HG03045 (cell line): ENCODE results near the gene SLC2A4.

ENCODE experiments used
- ATAC-seq: cut with Tn5 transposase; IDR thresholded peaks from one replicate; pipeline ENCODE4 v1.9.1; 2021; ENCODE audit warnings: mild to moderate bottlenecking, moderate library complexity; ENCODE audit not compliant: unreplicated experiment

SLC2A4 gene

GRCh38 chr17:7246779-7247178, 34.7 kb upstream of the SLC2A4 start:
- ATAC-seq = no peak

GRCh38 chr17:7248796-7249195, 32.7 kb upstream of the SLC2A4 start:
- ATAC-seq = no peak

DNA sequence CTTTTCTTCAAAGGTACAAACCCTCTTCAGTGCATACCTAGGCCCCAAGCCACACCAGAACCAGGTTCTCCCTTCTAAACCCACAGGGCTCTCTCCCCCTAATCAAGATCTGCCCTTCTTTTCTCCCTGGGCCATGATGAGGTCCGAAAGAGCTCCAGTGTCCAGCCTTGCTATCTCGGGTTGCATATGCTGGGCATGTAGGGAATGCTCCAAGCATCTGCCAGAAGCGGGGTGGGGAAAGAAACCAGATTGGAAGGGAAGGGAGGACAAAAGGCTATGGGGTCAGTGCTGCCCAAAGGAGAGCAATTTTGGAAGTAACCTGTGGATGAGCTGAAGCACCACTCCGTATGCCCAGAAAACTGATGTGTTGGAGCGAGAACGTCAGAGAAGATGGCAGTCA, 32.3 kb upstream of the SLC2A4 start:
- no peak for ATAC-seq

GRCh38 chr17:7249830-7250229, 31.7 kb upstream of the SLC2A4 start:
- no peak for ATAC-seq

- ATAC-seq = peak; percentile 6
Measured at GRCh38 chr17:7250695-7251627, 30.6 kb upstream of the SLC2A4 start.

DNA sequence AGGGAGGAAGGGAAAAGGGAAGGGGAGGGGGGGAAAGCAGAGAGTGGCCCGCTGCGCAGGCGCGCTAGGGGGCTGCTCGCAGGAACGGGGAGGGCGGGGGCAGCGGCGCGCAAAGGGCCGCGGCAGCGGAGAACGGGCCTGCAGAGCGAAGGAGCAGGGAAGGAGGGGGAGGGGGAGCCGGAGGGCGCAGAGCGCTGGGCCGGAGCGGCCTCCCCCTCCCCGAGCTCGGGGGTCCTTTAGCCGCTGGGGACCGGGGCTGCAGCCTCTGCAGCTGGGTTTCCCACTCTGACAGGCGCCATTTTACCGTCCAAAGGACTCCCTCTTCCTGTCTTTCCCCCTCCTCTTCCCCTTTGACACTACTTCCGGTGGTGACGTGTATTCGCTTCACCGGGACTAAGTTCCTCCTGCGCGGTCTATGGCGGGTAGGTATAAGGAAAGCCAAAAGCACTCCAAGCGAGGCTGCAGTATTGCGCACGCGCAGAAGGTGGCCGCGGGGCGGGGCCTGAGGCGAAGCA, 29.8 kb upstream of the SLC2A4 start, which contains the start of gene CTDNEP1:
Gene CTDNEP1, minus strand, starts transcription at position 74 of the 515 bp plus-strand sequence. CDS start 438 bp downstream, outside the sequence.
- ATAC-seq = peak; percentile 77

DNA sequence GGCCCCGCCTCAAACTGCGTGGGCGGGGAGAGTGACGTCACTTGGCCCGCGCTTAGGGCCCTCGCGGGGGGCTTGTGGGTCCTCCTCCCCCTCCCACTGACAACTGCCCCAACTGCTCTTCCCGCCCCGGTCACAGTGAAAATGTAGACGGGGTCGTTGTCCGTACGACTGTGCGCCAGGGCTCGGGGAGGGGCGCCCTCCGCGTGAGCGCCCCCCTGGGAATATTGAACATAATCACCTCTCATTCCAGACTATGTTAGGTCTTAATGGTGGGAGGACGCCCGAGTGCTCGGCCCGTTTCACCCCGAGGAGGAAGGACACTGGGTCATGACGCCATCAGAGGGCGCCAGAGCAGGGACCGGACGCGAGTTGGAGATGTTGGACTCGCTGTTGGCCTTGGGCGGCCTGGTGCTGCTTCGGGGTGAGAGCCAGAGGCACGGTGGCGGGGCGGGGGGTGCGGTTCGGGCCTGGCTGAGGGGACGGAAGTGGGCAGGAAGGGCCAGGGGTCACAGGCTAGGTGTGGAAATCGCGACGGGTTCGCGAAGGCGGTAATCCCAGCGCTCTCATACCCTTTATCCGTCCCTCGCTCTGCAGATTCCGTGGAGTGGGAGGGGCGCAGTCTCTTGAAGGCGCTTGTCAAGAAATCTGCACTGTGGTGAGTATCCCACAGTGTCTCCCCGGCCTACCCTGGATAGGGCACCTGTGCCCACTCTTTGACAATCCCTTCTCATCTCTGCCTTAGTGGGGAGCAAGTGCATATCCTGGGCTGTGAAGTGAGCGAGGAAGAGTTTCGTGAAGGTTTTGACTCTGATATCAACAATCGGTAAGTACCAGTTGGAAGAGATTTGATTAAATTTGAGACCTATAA, 29.1 kb upstream of the SLC2A4 start, which contains the start of gene ELP5:
Gene ELP5, plus strand, starts transcription at position 40 of the 868 bp plus-strand sequence. Its CDS starts 336 bp downstream, at position 376.
- peak; percentile 52 for ATAC-seq

- ATAC-seq = no peak
Measured at GRCh38 chr17:7253082-7253481, 28.4 kb upstream of the SLC2A4 start.

- ATAC-seq = no peak
Measured at GRCh38 chr17:7254511-7254910, 27.0 kb upstream of the SLC2A4 start.

DNA sequence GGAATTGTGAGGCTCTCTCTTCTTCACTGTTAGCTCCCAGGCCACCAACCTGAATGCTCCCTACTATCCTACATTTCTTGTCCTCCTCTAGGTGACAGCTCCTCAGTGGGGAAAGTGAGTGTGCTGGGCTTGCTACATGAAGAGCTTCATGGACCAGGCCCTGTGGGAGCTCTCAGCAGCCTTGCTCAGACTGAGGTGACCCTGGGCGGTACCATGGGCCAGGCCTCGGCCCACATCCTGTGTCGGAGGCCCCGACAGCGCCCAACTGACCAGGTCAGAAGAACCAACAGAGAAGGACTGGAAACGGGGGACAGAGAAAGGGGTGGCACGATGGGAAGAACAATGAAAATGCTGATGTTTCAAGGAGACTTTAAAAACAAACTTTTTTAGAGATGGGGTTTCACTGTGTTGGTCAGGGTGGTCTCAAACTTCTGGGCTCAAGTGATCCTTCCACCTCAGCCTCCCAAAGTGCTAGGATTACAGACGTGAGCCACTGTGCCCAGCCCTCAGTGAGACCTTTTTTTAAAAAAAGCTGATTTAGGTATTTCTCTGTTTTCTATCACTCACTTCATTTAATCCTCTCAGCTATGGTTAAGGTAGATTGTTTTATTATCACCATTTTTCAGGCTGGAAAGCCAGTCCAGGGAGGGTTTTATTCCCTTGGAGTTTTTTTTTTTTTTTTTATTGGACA, 24.6 kb upstream of the SLC2A4 start:
- ATAC-seq = no peak

- no peak for ATAC-seq
Measured at GRCh38 chr17:7258731-7259554, 22.6 kb upstream of the SLC2A4 start.

GRCh38 chr17:7259555-7259889, 22.0 kb upstream of the SLC2A4 start:
- no peak for ATAC-seq

DNA sequence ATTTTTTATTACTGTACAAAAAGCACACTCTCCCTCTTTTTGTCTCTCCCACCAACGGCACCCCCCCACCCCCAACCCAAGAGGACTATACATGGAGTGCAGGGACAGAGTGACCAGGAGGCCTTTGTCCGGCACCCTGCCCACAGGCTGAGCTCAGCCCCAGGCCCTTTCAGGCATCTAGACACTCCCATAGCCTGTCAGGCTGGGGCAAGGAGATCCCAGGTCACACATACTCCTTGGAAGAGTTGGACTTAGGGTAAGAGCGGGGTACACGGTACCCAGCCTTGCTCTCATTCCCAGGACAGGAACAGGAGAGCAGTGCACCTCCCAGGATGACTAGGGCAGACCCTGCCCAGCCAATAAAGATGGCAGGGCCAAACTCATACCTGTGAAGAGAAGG, 21.4 kb upstream of the SLC2A4 start:
- ATAC-seq = no peak

DNA sequence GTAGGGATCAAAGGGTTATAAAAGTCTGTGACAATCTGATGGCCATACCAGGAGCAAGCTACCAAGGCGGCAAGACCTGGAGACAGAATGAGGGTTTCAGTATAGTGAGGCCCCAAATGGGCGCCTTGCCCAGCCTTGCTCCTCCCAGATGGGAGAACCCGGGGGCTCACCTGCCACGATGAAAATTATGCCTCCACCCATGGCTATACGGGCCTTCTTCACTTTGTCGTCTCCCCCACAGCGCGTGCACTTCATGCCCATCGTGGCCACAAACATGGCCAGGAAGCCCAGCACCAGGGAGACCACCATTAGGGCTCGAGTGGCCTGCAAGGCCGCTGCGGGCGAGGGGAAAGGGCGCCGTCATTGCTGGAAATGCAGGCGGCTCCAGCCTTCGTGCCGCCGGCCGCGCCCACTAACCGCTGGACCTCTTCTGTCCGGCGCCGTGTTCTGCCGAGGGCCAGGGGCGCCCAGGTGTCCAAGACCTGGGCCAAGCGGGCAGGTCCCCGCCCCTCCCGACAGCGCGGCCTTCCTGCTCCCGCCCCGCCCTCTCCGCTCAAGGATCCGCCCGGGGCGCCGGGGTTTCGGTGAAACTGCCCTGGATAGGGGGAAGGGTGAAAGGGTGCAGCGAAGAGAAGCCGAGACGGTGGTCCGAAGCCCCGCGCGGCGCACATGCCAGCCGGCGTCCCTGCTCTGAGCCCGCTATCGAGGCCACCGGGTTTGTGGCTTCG, 20.7 kb upstream of the SLC2A4 start:
- ATAC-seq = no peak

- no peak for ATAC-seq
Measured at GRCh38 chr17:7261379-7262191, 19.9 kb upstream of the SLC2A4 start.

GRCh38 chr17:7262192-7262934, 19.2 kb upstream of the SLC2A4 start, which contains the start of gene CLDN7:
Gene CLDN7, minus strand, starts transcription at chr17:7262478. Its CDS starts 435 bp downstream, at chr17:7262043.
- no peak for ATAC-seq

GRCh38 chr17:7262935-7263800, 18.4 kb upstream of the SLC2A4 start:
- ATAC-seq = no peak
